Measurements from ENCODE around the gene GPX2.
"Not testable (repeated sequence)": the region's sequence is repeated elsewhere in the genome, so short reads cannot be mapped to it uniquely, and the experiment has no call there.

Gene GPX2

DNA sequence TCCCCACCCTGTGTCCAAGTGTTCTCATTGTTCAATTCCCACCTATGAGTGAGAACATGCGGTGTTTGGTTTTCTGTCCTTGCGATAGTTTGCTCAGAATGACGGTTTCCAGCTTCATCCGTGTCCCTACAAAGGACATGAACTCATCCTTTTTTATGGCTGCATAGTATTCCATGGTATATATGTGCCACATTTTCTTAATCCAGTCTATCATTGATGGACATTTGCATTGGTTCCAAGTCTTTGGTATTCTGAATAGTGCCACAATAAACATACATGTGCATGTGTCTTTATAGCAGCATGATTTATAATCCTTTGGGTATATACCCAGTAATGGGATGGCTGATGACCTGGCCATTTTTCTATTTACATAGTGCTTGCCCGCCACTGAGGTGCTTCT, 29.1 kb downstream of the GPX2 start:
- DNase-seq (ENCODE audit: low read depth) = not testable (repeated sequence)

DNA sequence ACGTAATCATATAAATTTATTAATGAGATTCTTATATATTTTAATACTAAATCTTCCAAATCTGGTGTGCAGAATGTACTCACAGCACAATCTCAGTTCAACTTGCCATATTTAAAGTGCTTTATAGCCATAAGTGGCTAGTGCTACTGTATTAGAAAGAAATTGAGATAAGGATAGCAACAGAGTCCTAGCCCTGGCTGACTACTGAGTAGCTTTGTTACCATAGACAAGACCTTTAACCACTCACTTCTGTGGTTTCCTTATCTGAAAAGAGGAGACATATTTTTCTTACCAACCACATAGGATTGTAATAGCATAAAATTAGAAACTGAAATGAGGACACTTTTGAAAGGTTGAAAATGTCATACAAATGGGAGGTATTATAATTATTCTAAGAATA, 30.3 kb downstream of the GPX2 start:
- DNase-seq (ENCODE audit: low read depth) = no peak

DNA sequence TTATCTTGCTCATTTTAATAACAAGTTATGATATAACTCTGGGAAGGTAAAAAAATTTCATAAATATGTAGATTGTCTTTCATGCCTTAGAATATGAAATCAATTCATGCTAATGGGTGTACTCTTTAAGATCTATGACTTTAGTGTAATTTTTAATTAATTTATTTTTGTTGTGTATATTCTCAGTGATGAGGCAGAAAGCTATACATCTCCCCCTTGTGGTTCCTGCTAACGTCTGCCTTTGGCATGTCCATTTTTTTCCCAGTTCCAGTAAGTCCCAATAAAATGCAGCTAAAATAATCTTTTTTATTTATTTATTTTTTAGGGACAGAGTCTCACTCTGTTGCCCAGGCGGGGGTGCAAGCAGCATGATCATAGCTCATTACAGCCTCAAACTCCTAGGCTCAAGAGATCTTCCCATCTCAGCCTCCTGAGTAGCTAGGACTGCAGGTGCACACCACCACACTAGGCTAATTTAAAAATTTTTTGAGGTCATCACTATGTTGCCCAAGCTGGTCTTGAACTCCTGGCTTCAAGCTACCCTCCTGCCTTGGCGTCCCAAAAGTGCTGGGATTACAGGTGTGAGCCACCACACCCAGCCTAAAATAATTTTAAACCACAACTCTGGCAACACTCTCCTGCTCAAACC, 31.6 kb downstream of the GPX2 start:
- no peak for DNase-seq (ENCODE audit: low read depth)

DNA sequence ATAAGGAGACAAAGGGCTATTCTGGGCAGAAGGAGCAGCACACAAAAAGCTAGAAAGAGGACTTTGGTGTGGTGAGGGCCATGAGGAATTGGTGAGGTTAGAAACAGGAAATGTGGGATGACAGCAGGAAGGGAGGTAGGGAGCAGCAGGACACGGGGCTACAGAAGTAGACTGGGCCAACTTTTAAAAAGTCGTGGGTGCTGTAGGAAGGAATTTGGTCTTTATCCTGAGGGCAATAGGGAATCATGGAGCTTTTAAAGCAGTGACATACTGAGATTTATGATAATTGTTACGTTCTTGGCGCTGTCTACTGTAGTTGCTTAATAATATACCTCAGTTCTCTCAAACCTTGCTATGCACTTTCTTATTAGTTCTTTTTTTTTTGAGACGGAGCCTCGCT, 36.5 kb downstream of the GPX2 start:
- DNase-seq (ENCODE audit: low read depth) = no peak

DNA sequence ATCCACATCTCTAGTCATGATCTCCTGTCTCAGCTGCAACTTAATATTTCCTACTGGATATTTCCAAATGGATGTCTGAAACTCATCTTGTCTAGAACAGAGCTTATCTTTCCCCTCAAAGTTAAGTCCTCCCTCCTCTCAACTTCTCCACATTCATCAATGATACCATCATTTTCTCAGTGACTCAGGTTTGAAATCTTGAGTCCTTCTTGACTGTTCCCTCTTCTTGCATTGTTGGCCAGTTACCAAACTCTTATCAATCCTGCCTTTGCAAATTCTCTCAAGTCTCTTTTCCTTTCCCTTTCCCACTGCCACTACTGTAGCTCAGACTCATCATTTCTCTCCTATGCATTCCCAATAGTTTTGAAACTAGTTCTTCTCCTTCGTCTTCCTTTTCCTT, 42.6 kb downstream of the GPX2 start:
- DNase-seq (ENCODE audit: low read depth) = no peak

DNA sequence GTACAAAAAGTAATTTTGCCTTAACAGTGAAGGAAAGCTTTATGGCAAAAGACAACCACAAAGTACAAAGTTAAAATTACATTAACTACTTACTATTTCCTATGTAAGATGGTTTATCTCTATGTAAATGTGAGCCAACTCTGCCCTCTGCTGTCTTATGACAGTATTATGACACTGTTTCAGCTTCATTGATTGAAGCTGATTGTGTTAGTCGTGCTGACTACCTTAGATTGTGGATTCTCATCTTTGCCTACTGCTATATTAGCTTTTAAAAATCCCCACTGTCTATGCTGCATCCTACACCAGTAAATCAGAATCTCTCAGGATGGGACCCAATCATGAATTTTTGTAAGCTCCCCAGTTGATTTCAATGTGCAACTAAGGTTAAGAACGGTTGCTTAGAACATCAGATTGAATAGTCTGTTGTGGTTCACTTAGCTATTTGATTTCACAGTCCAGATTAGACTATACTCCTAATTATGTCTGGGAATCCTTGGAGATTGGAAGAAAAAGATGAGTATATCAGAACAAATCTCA, 50.6 kb downstream of the GPX2 start:
- peak; percentile 7 for DNase-seq (ENCODE audit: low read depth)

DNA sequence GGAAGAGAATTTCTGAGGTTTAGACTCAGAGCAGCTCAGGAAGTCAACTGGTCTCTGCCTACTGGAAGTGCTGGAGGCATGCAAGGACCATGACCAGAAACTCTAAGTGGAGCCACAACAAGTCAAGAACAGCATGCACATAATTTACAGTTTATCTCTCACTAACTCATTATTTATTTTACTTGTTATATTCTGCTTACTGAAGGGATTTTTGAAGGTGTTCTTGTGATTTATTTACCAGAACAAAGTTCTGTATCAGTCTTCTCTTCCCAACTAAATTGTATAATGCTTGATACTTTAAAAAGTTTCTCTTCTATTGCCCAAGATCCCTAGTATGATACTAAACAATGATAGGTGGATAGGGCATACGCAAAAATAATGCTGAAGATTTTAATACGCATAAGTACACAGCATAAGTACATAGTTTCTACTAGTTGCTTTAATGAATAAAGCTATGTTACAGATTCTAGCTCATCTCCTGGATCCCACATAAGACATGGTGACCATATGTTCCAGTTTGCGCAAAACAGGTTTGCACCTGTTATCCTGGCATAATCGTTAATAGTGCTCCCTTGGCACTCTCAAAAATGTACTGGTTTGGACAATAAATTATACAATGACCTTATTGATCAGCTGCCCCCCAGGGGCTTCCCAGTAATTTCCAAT, 51.2 kb downstream of the GPX2 start:
- DNase-seq (ENCODE audit: low read depth) = no peak

DNA sequence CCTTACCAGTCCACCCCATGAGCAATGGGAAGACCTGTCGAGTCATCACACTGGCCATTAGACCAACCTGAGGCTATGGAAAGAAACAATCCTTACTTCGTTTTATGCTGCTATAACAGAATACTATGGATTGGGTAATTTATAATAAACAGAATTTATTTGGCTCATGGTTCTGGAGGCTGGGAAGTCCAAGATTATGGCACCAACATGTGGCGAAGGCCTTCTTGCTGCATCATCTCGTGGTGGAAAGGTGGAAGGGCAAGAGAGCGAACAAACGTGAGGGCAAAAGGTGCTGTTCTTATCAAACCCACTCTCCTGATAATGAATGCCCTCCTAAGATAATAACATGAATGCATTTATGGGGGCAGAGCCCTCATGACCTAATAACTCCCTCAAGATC, 53.2 kb downstream of the GPX2 start:
- no peak for DNase-seq (ENCODE audit: low read depth)

Data from stimulated activated CD8-positive, alpha-beta memory T cell treated with anti-CD3 and anti-CD28 coated beads, Interleukin-12 subunit alpha, Interleukin-12 subunit beta, amount 100 ng/mL, for 1 hour (primary cell).